Activated B cell treated with CpG ODN at 0.5 μM for 24 hours (primary cell): ENCODE results near the gene MLLT3. TPM values are rescaled to one million over a fixed set of nuclear protein-coding genes. Genes with fewer than 3 reads are reported as not detected.

Source experiments
- ATAC-seq: fragments of 200-7000 bp; cut with Tn5 transposase; one replicate; pipeline ENCODE4 v1.10.0; 2021; ENCODE audit warnings: low read depth, mild to moderate bottlenecking, moderate library complexity
- CTCF ChIA-PET: fragments of 350-600 bp; sonication (Branson Sonifier 250); formaldehyde crosslinking; loops from one replicate; lab custom pipeline; 2021; ENCODE audit warnings: antibody characterized with exemption; lab: Charles Lee
- POLR2A ChIA-PET: fragments of 350-600 bp; sonication (Branson Sonifier 250); formaldehyde crosslinking; loops from one replicate; lab custom pipeline; 2021; ENCODE audit warnings: antibody characterized with exemption; lab: Charles Lee
- DNase-seq: peaks from one replicate; pipeline ENCODE4 v3.0.0; 2022
- H3K27ac Mint-ChIP-seq: one replicate; pipeline ENCODE4 v1.8.0; 2020; ENCODE audit warnings: mixed read lengths
- H3K27me3 Mint-ChIP-seq: one replicate; pipeline ENCODE4 v1.8.0; 2021; ENCODE audit warnings: mixed read lengths
- H3K36me3 Mint-ChIP-seq: one replicate; pipeline ENCODE4 v1.8.0; 2021; ENCODE audit warnings: low read depth, mixed read lengths
- H3K4me1 Mint-ChIP-seq: one replicate; pipeline ENCODE4 v1.8.0; 2021; ENCODE audit warnings: mixed read lengths
- H3K4me3 Mint-ChIP-seq: one replicate; pipeline ENCODE4 v1.8.0; 2020; ENCODE audit warnings: mild to moderate bottlenecking, mixed read lengths
- H3K9me3 Mint-ChIP-seq: one replicate; pipeline ENCODE4 v1.8.0; 2020; ENCODE audit warnings: mixed read lengths
- CTCF ChIP-seq: fragments of 200-600 bp; IDR thresholded peaks from one replicate; pipeline ENCODE4 v1.8.0; 2022; ENCODE audit warnings: antibody characterized with exemption, mild to moderate bottlenecking
- intact Hi-C: fragments of 100-400 bp; cut with micrococcal nuclease; formaldehyde crosslinking; loops from one replicate; pipeline ENCODE4 v1.15.1; 2024
- total RNA-seq: library from RNA; stranded (reverse); gene quantifications from 2 replicates; pipeline ENCODE4 v1.2.3, GENCODE V29; 2022

The MLLT3 gene
- total RNA-seq, 1 donor from 2014 or later = 1.5 TPM

DNA sequence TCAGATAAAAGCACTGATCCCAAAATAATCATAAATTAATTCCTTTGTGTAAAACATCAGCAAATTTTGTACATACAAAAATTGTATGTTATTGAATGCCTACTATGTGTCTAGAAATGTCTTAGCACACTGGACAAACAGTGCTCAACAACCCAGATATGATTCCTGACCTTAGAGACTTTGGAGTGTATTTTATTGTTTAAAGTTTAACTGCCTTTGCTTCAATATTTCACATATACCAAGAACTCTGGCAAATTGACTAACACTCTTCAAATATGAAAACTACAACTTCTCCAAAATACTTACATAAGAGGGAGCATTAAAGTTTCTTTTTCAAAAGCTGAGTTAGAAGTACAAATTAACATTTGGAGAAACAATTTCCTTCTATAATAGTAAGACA is 231.9 kb downstream of the MLLT3 start:
- Mint-ChIP-seq H3K9me3 (peaks cover 2% of the 10 kb centered on the region), H3K4me1 (no peaks in the 10 kb centered on the region), H3K27me3 (no peaks in the 10 kb centered on the region), H3K4me3 (no peak overlapping the region), H3K27ac (no peak overlapping the region), H3K36me3 (no peaks in the 10 kb centered on the region)
- ATAC-seq = no peak
- DNase-seq = no peak
- ChIA-PET POLR2A (no interaction called here), CTCF (no interaction called here)
- no peak for TF ChIP-seq CTCF
- intact Hi-C loops = no loop called here

GRCh38 chr9:20387062-20387461 is 235.2 kb downstream of the MLLT3 start:
- DNase-seq = no peak
- TF ChIP-seq CTCF = no peak
- ATAC-seq = no peak
- ChIA-PET POLR2A (no interaction called here), CTCF (no interaction called here)
- intact Hi-C loops = no loop called here
- Mint-ChIP-seq H3K27ac (no peak overlapping the region), H3K9me3 (peaks cover 2% of the 10 kb centered on the region), H3K36me3 (no peaks in the 10 kb centered on the region), H3K4me3 (no peak overlapping the region), H3K4me1 (no peaks in the 10 kb centered on the region), H3K27me3 (no peaks in the 10 kb centered on the region)

DNA sequence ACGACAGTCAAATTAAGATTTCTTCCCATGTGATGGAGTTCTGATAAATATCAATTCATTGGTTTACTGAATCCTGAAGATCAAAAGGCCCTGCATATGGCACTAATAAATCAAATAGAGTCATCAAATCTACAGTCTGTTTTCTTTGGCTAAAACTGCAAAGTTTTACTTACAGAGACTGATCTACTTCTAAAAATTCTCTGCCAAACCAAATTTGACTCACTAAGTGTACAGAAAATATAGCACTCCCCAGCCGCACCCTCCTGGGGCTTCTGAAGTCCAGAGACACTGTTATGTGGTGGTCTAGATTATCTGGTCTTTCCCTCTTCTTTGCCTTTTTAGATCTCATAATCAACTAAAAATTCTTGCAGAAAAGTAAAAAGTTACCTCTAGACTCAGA is 237.7 kb downstream of the MLLT3 start:
- intact Hi-C loops = no loop called here
- no peak overlapping the region for H3K4me3 Mint-ChIP-seq
- no peaks in the 10 kb centered on the region for H3K36me3 Mint-ChIP-seq

GRCh38 chr9:20382460-20383071 is 239.7 kb downstream of the MLLT3 start:
- no peak for TF ChIP-seq CTCF
- ATAC-seq (no peak), DNase-seq (no peak)
- no peak overlapping the region for H3K27ac Mint-ChIP-seq
- intact Hi-C loops = no loop called here
- peaks cover 2% of the 10 kb centered on the region for H3K27me3 Mint-ChIP-seq
- no peak overlapping the region for H3K4me3 Mint-ChIP-seq
- H3K9me3 Mint-ChIP-seq = no peaks in the 10 kb centered on the region
- no peaks in the 10 kb centered on the region for H3K36me3 Mint-ChIP-seq
- POLR2A ChIA-PET = no interaction called here
- CTCF ChIA-PET = no interaction called here
- no peaks in the 10 kb centered on the region for H3K4me1 Mint-ChIP-seq

More for the DNA sequence above, 237.7 kb downstream of the MLLT3 start:
- no peak for TF ChIP-seq CTCF
- no peak overlapping the region for H3K27ac Mint-ChIP-seq
- no peak for ATAC-seq
- no peak for DNase-seq
- peaks cover 2% of the 10 kb centered on the region for H3K9me3 Mint-ChIP-seq
- POLR2A ChIA-PET = no interaction called here
- H3K4me1 Mint-ChIP-seq = no peaks in the 10 kb centered on the region
- peaks cover under 1% of the 10 kb centered on the region for H3K27me3 Mint-ChIP-seq
- CTCF ChIA-PET = no interaction called here

DNA sequence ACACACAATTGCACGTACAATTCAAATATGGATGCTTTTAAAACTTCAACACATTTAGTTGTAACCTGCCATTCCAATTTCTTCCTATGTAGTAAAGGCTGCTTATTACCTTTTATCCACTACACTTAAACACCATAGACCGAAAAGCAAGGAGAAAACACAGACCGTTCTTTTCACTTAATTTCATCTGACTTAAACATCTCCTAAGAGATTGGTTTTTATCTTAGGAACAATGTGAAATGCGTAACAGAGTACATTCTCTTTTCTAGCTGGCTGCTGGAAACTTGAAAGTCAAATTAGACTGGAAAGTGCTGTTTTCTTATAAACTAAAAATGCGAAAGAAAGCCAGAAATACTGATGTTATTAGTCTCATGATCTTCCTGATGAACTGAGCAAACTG is 241.8 kb downstream of the MLLT3 start:
- no peaks in the 10 kb centered on the region for H3K4me1 Mint-ChIP-seq
- TF ChIP-seq CTCF = no peak
- no peaks in the 10 kb centered on the region for H3K36me3 Mint-ChIP-seq
- DNase-seq = no peak
- H3K27me3 Mint-ChIP-seq = peaks cover 2% of the 10 kb centered on the region
- POLR2A ChIA-PET = no interaction called here
- CTCF ChIA-PET = interaction anchor here (1.5 kb wide), 1 partner anchor 561 kb away, joined by 3 read pairs; no protein-coding TSS in a partner anchor
- no peaks in the 10 kb centered on the region for H3K9me3 Mint-ChIP-seq
- no peak for ATAC-seq
- no peak overlapping the region for H3K4me3 Mint-ChIP-seq
- intact Hi-C loops = no loop called here
- no peak overlapping the region for H3K27ac Mint-ChIP-seq
